Pons (tissue), 1 donor: Measurements from ENCODE around the gene WDR19.
"Not testable (repeated sequence)": the region's sequence is repeated elsewhere in the genome, so short reads cannot be mapped to it uniquely, and the experiment has no call there.

Experiments used
- DNase-seq: peaks from one replicate; pipeline ENCODE4 v3.0.0-alpha.2; 2016; ENCODE audit warnings: low spot score

Gene WDR19

DNA sequence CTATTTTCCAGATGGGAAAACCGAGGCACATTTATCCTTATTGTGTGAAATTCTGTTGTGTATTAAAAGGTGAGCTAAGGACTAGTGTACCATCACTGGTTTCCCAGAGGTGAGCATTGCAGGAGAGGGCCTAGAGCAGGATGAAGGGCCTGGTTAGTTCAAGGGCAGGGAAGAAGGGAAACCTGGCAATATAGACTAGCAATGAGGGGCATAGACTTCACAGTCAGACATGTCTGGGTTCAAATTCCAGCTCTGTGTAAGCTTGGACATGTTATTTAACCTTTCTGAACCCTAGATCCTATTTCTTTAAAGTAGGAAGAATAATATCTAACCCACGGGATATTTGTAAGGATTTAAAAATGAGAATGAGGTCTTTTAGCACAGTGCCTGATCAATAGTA lies 50.8 kb downstream of the WDR19 start:
- no peak for DNase-seq

DNA sequence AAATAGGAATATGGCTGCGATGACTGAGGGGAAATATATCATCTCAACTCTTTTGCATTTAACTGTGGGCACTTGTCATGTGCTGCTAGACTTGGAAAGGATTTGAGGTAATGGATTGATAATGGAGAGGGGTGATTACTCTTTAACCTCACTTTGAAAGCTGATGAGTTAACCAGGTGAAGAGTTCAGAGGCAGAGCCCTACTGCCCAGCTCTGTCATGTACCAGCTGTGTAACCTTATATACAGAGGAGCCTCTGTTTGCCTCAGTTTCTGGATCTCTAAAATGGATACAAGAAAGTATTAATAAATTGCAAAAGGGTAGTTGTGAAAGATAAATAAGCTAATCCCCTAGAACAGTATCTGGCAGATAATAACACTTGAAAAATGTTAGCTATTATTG lies 51.5 kb downstream of the WDR19 start:
- no peak for DNase-seq

DNA sequence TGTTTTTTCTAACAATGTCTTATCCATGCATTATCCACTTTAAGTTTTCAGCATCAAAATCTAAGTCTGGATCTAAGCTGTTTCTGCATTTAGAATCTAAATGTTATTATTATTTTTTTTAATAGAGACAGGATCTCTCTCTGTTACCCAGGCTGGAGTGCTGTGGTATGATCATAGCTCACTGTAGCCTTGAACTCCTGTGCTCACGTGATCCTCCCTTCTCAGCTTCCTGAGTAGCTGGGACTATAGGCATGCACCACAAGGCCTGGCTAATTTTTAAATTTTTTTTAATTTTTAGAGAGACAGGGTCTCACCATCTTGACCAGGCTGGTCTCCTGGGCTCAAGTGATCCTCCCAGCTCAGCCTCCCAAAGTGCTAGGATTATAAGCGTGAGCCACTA lies 52.7 kb downstream of the WDR19 start:
- DNase-seq: no peak

DNA sequence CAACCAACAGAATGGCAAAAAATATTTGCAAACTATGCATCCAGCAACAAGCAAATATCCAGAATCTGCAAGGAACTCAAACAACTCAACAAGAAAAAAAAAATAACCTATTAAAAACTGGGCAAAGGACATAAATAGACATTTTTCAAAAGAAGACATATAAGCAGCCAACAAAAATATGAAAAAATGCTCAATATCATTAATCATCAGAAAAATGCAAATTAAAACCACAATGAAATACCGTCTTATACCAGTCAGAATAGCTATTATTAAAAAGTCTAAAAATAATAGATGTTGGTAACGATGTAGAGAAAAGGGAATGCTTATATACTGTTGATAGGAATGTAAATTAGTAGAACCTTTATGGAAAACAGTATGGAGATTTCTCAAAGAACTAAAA lies 53.4 kb downstream of the WDR19 start:
- no peak for DNase-seq

DNA sequence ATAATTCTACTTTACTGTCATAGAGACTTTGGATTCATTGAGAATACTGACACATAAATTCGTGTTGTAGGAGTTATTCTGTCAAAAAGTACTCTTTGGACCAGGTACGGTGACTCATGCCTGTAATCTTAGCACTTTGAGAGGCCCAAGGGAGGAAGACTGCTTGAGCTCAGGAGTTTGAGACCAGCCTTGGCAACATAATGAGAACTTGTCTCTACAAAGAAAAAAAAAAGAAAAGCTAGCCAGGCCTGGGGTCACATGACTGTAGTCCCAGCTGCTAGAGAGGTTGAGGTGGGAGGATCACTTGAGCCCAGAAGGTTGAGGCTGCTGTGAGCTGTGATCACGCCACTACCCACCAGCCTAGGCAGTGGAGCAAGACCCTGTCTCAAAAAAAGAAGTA lies 54.9 kb downstream of the WDR19 start:
- DNase-seq: no peak

DNA sequence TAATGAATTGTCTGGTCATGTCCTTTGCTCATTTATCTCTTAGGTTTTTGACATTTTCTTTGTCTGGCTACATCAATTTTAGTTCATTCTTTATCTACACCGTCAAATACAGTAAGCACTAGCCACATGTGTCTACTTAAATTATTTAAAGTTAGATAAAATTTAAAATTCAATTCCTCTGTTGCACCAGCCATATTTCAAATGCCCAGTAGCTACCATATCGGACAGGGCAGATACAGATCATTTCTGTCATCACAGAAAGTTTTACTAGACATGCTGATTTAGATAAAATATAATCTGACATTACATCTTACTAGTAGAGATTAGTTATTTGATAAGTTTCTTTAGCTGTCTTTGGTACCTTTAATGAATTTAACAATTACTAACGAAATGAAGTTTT lies 61.1 kb downstream of the WDR19 start:
- DNase-seq: no peak

DNA sequence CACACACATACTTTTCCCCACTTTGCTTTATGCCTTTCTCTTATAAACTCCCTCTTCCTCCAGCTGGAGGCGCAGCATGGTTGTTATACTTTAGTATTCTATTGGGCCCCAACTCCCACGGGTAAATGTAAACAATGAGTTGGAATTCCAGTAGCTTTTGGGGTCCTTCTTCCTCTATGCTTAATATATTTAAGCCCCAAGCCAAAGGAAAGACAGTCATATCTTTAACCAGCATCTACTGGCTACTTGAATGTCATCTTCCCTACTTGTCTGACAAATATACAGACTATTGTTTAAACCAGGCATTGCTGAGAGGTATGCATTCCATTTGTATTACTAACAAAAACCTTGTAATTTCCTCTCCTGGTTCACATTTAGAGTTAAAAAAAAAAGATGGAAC lies 72.9 kb downstream of the WDR19 start:
- no peak for DNase-seq

DNA sequence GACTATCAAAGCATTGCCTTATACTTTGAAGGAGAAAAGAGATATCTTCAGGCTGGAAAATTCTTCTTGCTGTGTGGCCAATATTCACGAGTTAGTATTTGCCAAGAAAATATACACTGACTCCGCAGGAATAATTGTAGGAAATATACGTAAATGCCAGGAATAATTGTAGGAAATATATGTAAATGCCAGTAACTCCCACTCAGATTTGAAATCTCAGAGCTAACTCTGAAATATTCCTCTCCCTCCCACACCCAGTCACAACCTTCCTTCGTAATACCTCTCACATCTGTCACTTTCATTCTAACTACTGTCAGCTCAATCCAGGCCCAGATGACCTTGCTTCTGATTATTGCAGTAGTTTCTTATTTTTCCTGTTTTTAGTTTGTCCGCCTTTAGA lies 73.5 kb downstream of the WDR19 start:
- no peak for DNase-seq

DNA sequence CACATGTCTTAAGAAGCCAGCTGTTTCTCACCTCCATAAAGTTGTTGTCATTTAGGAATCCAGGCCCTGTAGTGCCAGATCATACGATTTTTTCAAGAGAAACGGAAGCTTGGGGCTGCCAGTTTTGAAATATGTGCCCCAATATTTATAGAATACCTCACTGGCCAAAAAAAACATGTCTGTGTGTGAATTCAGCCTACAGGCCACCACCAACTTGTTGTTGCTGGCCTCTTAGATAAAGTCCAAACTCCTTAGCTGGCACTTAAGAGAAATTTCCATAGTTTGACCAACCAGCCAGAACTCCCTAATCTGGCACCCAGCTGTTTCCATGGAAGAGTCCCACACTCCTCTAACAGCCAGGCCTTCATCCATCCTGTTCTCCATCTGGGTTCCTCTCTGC lies 74.1 kb downstream of the WDR19 start:
- DNase-seq: no peak

DNA sequence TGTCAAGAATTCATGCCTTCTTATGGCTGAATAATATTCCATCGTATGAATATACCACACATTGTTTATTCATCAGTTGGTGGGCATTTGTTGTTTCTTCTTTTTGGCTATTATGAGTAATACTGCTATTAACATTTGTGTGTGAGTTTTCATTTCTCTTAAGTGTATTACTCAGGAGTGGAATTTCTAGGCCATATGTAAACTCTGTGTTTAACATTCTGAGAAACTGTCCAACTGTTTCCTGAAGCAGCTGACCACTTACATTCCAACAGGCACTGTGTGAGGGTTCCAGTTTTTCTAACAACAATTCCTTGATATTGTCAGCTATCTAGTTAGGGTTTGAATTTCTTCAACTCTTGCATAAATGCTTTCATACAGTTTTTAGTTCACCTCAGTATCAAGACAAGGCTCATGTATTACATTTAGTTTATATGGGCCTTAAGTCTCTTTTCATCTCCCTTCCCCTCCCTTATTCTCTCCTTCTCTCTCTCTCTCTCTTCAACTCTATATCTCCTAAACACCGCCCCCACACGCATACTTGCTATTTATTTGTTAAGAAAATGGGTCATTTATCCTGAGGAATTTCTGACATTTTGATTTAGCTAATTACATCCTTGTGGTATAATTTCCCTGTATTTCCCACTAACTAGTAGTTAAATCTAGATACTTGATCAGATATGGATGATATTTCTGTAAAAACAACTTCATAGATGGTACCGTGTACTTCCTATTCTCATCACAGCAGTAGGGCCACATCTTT lies 77.4 kb downstream of the WDR19 start:
- DNase-seq: no peak

DNA sequence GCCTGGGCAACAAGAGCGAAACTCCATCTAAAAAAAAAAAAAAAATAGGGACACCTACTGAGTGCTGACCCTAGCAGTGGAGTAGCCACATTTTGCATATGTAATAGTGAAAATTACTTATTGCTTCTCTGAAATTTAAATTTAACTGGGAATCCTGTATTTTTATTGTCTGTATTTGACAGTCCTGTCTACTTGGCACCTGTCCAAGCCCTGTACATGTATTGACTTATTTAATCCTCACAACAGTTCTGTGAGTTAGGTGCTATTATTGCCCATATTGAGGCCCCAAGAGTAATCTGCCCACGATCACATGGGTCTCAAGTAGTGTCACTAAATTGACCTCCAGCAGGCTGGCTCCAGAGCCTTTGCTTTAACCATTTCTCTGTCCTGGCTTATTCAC lies 81.6 kb downstream of the WDR19 start:
- DNase-seq: no peak

DNA sequence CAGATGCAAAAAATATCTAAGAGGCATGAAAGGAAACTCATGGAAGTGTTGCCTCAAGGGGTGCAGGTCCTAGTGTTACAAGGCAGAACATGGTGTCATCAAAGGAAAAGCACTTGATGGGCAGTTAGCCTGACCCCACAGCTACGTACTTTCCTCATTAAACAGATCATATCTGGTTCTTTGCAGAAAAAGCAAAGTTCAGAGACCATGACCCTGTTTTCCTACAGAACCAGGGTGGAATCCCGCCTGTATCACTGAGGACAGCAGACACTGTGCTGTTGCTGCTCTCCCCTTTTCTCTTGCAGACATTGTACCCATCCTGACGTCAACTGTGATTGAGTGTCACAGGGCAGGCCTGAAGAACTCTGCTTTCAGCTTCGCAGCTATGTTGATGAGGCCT lies 92.2 kb downstream of the WDR19 start:
- no peak for DNase-seq

DNA sequence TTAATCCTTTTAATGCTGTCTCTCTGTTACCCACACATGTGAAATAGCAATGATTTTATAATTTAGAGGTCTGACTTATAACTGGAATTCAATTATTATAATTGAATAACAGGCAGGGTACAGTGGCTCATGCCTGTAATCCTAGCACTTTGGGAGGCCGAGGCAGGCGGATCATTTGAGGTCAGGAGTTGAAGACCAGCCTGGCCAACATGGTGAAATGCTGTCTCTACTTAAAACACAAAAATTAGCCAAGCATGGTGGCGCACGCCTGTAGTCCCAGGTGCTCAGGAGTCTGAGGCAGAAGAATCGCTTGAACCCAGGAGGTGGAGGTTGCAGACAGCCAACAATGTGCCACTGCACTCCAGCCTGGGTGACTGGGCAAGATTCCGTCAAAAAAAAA lies 95.3 kb downstream of the WDR19 start:
- not testable (repeated sequence) for DNase-seq

DNA sequence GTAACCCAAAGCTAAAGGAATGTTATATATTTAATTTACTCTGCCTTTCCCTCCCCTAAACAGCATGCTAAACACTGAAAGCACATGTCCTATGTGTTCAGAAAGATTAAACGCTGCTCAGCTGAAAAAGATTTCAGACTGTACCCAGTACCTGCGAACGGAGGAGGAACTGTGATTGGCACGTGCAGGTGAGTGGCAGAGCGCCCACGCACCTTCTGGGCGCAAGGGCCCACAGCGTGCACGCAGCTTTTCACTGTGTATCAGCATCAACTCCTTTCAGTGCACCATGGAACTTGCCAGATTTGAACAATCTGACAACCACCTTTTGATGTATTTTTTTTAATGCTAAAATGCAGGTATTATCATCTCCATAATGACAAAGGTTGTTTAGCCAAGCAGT lies 96.1 kb downstream of the WDR19 start:
- no peak for DNase-seq

DNA sequence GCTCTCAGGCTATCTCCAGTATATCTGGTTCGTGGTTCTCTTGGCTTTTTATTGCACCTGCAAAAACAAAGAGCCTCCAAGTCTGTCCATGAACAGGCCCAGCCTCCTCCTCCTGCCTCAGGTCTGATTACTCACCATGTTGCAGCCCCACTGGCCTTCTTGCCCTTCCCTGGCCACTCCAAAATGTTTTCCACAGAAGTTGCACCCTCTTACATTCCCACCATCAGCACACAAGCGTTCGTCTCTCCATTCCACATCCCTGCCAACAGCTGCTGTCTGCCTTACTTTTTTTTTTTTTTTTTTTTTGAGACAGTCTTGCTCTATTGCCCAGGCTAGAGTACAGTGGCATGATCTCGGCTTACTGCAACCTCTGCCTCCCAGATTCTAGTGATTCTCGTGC lies 97.1 kb downstream of the WDR19 start:
- no peak for DNase-seq

DNA sequence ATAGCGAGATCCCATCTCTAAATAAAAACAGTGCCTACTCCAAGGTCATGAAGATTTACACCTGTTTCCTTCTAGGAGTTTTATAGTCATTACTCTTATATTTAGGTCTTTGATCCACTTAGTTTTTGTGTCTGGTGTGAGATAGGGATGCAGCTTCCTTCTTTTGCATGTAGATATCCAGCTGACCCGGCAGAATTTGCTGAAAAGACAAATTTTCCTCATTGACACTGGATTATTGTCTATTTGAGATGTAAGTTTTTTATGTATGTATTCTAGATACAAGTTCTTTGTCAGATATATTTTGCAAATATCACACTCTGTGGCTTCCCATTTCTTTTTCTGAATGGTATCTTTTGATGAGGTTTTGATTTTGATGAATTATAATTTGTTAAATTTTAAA lies 98.4 kb downstream of the WDR19 start:
- DNase-seq: no peak

DNA sequence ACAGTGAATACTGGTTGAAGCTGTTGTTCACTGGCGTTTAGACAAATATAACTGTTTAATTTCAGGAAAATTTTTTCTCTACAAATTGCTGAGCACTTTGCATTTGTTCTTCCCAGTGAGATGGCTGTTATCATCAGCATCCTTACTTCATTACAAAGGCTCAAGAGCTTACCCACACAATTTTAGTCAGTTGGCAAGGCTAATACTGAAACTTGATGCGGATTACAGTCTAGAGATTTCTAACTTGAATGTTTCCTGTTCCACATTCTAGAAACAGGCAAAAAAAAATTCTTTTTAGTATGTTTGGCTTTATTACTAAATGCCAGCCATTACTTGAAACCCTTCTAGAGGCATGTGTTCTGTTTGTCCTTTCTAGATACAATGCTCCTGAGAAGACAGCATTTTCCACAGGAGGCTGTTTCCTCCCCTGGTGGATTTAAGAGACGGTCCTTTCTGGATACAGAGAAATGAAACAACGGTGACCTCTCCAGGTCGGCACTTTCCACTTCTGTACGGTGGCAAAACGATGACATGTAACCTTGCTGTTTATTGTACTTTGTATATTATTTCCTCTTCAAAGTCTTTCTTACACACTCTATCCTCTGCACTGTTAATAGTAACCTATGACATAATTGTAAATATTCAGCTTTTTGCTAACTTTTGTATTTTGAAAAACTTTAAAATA lies 102.9 kb downstream of the WDR19 start:
- DNase-seq: no peak

DNA sequence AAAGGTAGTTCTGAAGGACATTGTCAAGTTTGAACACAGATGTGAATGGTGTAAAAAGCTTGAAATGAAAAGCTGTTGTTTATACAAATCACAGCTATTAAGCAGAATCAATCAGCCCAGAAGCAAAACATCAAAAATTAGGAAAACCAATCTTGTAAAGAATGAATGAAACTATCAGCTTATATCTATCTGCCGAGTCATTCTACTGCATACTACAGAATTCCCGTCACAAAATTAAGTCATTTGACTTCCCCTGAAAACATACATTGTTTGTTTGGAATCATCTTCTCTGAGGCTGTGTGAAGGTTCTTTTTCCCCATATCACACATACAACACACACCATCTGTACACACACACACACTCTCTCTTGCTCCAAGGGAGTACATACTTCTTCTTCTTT lies 103.5 kb downstream of the WDR19 start:
- no peak for DNase-seq

DNA sequence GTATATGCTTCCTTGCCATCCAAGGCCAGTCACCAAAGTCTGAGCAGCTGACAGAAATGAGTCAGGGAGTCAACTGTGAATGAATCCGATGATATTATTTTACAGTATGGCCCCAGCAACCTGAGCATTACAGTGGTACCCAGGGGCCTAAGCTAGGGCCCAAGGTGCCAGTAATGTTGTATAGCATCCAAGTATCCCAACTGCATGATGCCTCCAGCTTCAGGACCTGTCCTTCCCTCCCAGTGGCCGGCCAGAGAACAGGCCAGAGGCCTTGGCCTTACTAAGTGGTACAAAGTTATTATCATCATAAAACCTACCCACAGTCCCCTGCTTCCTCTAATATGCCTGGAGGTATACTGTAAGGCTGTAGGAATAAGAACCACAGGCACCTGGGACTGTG lies 103.9 kb downstream of the WDR19 start:
- DNase-seq: no peak

DNA sequence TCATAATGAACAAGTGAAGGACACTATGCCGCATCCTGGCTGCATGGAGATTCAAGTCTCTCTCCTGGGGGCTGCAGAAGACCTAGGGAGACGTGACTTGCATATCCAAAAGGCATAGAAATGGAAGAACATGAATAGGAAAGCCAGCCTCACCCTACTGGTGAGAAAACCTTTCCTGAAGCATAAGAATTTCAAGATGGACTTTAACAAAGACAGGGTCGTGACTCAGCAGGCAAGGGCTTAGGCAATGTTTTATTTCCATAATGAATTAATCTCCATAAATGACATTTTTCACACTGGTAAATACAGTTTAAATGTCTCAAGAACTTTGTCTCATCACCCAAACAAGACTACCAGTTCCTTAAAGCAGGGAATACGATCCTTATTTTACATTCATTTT lies 104.9 kb downstream of the WDR19 start:
- no peak for DNase-seq

DNA sequence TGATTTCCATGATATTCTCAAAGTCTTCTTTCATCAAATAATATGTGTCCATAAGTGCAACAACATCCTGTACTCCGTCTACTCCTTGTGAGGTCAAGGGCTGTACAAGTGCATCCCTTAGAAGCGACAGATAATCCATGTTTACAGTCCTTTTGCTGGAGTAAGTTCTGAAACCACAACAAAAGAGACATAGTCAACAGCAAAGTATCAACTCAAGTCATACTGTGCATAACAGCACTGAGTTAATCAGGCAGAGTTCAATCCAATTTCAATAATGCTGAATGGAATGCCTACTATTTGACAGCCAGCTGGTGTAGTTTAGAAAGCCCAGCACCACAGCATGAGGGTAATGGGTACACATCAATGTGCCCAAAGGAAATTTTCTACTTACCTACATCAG lies 109.4 kb downstream of the WDR19 start:
- no peak for DNase-seq

DNA sequence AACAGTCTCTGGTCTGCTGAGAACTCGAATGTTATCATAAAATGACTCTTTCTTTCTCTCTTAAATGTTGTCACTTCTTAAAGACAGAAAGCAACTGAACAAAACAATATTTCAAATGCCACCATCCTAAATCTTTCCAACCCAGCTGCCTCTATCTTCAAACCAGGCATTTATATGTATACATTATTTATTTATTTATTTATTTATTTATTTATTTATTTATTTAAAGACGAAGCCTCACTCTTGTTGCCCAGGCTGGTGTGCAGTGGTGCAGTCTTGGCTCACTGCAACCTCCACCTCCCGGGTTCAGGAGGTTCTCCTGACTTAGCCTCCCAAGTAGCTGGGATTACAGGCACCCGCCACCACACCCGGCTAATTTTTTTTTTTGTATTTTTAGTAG lies 110.1 kb downstream of the WDR19 start:
- not testable (repeated sequence) for DNase-seq

DNA sequence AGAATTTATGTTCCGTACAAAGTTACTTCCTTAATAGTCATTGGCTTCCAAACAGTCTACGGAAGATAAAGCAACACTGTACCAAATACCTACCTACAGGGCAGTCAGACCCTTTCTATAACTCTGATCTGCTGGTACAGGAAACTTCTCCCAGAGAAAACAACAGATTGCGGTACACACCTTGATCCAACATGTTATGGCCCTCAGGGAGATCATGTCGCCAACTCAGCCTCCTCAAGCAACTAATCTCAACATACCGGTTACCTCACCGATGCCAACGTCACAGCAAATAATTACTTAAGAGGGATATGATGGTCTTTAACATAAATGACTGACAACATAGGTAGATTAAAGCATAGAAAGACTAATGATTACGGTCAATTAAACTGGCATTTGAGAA lies 113.5 kb downstream of the WDR19 start:
- no peak for DNase-seq

DNA sequence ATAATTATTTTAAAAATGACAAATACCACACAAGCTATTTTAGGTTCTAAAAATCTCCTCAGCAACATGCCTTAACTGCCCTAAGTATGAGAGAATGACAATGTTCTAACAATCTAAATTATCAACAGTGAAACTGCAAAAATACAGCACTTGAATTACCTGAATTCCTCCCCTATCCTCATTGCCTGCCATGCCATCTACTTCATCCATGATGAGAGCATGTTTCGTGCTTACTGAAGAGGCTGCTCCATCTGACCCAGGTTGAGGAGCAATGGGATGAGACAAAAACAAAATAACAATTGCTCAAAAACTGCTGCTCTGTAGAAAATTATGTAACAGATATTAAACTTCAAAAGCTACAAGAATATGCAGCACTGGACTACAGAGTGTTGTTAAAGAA lies 120.6 kb downstream of the WDR19 start:
- no peak for DNase-seq
